ENCODE measurements around the gene TMEM59.
A peak's percentile ranks its signal among the peaks of the same experiment; 100 is the strongest.
"Not testable (repeated sequence)": the region's sequence is repeated elsewhere in the genome, so short reads cannot be mapped to it uniquely, and the experiment has no call there.

Gene TMEM59

GRCh38 chr1:54054438-54054749, 1.4 kb upstream of the TMEM59 start:
- DNase-seq = no peak

GRCh38 chr1:54053745-54054437, 887 bp upstream of the TMEM59 start:
- DNase-seq = no peak

GRCh38 chr1:54052431-54052933, 522 bp downstream of the TMEM59 start:
- DNase-seq = peak; percentile 68

GRCh38 chr1:54051933-54052430, 1.0 kb downstream of the TMEM59 start:
- no peak for DNase-seq

- not testable (repeated sequence) for DNase-seq
Measured at GRCh38 chr1:54050435-54050834, 2.6 kb downstream of the TMEM59 start.

- DNase-seq = no peak
Measured at GRCh38 chr1:54047384-54048305, 5.4 kb downstream of the TMEM59 start.

GRCh38 chr1:54046671-54047383, 6.2 kb downstream of the TMEM59 start:
- DNase-seq = no peak

- no peak for DNase-seq
Measured at GRCh38 chr1:54045496-54045895, 7.5 kb downstream of the TMEM59 start.

- DNase-seq = no peak
Measured at GRCh38 chr1:54041806-54042205, 11.2 kb downstream of the TMEM59 start.

- DNase-seq = no peak
Measured at GRCh38 chr1:54037476-54037875, 15.5 kb downstream of the TMEM59 start.

GRCh38 chr1:54028306-54029251, 24.4 kb downstream of the TMEM59 start:
- no peak for DNase-seq

- no peak for DNase-seq
Measured at GRCh38 chr1:54027848-54028247, 25.2 kb downstream of the TMEM59 start.

GRCh38 chr1:54024811-54025210, 28.2 kb downstream of the TMEM59 start:
- not testable (repeated sequence) for DNase-seq

- no peak for DNase-seq
Measured at GRCh38 chr1:54024358-54024757, 28.6 kb downstream of the TMEM59 start.

GRCh38 chr1:54019562-54020176, 33.3 kb downstream of the TMEM59 start:
- not testable (repeated sequence) for DNase-seq

- no peak for DNase-seq
Measured at GRCh38 chr1:54018635-54019034, 34.4 kb downstream of the TMEM59 start.

- DNase-seq = no peak
Measured at GRCh38 chr1:54017979-54018378, 35.0 kb downstream of the TMEM59 start, which contains the start of gene LDLRAD1. Gene LDLRAD1 (minus strand): TSS chr1:54018186. CDS start chr1:54018112, 74 bp downstream.

GRCh38 chr1:54016343-54017282, 36.4 kb downstream of the TMEM59 start:
- no peak for DNase-seq

- no peak for DNase-seq
Measured at GRCh38 chr1:54014009-54014629, 38.9 kb downstream of the TMEM59 start.

All from right kidney (tissue), 1 donor.